HL-60 (cell line): ENCODE data around the gene MYOM1.

ENCODE experiments used
- DNase-seq, 2 experiments: peaks; one replicate each; pipeline ENCODE4 v3.0.0-alpha.2; 2010 to 2020; ENCODE audit warnings: low read depth in 1 of 2, low spot score in 1 of 2
- H3K27ac ChIP-seq: fragments of 250-450 bp; sonication (Bioruptor Pico); replicated peaks from 2 replicates; pipeline ENCODE4 v1.5.1; 2020; ENCODE audit warnings: mild to moderate bottlenecking, moderate library complexity
- H3K27me3 ChIP-seq: fragments of 250-450 bp; sonication (Bioruptor Pico); 2 replicates; pipeline ENCODE4 v1.5.1; 2021; ENCODE audit warnings: mild to moderate bottlenecking, moderate library complexity; ENCODE audit not compliant: insufficient read depth, poor library complexity, severe bottlenecking
- H3K4me3 ChIP-seq: replicated peaks from 2 replicates; pipeline ENCODE4 v1.5.1; 2011; ENCODE audit warnings: mild to moderate bottlenecking, control low read depth, low read length; ENCODE audit not compliant: insufficient read depth
- GABPA ChIP-seq: IDR thresholded peaks from 2 replicates; pipeline ENCODE4 v1.6.1; 2012; ENCODE audit warnings: low read depth
- POLR2AphosphoS5 ChIP-seq: IDR thresholded peaks from 2 replicates; pipeline ENCODE4 v1.6.1; 2012; ENCODE audit warnings: low read depth
- SPI1 ChIP-seq: IDR thresholded peaks from 2 replicates; pipeline ENCODE4 v1.6.1; 2012; ENCODE audit warnings: low read depth, mild to moderate bottlenecking, borderline replicate concordance
- TF ChIP-seq, protein P1 (sequence below): IDR thresholded peaks from one replicate; pipeline ENCODE4 v1.5.1; 2011; ENCODE audit warnings: low read length, control low read depth, inconsistent platforms; ENCODE audit not compliant: insufficient read depth
- TF ChIP-seq, protein P2 (sequence below): IDR thresholded peaks from 2 replicates; pipeline ENCODE4 v1.6.1; 2012; ENCODE audit warnings: low read depth; ENCODE audit not compliant: insufficient replicate concordance

MYOM1 gene

DNA sequence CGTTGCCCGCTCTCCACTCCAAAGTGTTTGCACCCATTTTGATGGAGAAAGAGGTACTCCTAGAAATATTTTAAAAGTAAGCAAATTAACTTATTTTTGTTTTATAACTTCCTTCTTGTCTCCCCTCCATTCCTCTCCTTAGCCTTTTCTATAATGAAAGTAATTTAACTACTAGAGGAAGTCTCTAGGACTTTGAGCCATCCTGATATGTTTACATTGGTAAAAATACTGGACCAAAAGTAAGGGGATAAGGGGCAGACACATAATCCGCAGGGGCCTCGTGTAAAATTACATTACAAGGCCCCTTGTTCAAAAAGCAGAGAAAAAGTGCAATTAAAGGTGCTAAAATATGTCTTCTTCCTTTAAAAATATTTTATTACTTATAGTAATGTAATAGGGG is 55.4 kb downstream of the MYOM1 start:
- no peak overlapping the region for H3K27ac ChIP-seq
- no peak overlapping the region for H3K4me3 ChIP-seq
- no peak for DNase-seq
- no peaks in the 10 kb centered on the region for H3K27me3 ChIP-seq
- TF ChIP-seq POLR2AphosphoS5, result no peak
- no peak for TF ChIP-seq GABPA
- TF ChIP-seq, protein P1, sequence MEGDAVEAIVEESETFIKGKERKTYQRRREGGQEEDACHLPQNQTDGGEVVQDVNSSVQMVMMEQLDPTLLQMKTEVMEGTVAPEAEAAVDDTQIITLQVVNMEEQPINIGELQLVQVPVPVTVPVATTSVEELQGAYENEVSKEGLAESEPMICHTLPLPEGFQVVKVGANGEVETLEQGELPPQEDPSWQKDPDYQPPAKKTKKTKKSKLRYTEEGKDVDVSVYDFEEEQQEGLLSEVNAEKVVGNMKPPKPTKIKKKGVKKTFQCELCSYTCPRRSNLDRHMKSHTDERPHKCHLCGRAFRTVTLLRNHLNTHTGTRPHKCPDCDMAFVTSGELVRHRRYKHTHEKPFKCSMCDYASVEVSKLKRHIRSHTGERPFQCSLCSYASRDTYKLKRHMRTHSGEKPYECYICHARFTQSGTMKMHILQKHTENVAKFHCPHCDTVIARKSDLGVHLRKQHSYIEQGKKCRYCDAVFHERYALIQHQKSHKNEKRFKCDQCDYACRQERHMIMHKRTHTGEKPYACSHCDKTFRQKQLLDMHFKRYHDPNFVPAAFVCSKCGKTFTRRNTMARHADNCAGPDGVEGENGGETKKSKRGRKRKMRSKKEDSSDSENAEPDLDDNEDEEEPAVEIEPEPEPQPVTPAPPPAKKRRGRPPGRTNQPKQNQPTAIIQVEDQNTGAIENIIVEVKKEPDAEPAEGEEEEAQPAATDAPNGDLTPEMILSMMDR, result no peak
- no peak for TF ChIP-seq SPI1
- TF ChIP-seq, protein P2, sequence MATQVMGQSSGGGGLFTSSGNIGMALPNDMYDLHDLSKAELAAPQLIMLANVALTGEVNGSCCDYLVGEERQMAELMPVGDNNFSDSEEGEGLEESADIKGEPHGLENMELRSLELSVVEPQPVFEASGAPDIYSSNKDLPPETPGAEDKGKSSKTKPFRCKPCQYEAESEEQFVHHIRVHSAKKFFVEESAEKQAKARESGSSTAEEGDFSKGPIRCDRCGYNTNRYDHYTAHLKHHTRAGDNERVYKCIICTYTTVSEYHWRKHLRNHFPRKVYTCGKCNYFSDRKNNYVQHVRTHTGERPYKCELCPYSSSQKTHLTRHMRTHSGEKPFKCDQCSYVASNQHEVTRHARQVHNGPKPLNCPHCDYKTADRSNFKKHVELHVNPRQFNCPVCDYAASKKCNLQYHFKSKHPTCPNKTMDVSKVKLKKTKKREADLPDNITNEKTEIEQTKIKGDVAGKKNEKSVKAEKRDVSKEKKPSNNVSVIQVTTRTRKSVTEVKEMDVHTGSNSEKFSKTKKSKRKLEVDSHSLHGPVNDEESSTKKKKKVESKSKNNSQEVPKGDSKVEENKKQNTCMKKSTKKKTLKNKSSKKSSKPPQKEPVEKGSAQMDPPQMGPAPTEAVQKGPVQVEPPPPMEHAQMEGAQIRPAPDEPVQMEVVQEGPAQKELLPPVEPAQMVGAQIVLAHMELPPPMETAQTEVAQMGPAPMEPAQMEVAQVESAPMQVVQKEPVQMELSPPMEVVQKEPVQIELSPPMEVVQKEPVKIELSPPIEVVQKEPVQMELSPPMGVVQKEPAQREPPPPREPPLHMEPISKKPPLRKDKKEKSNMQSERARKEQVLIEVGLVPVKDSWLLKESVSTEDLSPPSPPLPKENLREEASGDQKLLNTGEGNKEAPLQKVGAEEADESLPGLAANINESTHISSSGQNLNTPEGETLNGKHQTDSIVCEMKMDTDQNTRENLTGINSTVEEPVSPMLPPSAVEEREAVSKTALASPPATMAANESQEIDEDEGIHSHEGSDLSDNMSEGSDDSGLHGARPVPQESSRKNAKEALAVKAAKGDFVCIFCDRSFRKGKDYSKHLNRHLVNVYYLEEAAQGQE, result no peak

DNA sequence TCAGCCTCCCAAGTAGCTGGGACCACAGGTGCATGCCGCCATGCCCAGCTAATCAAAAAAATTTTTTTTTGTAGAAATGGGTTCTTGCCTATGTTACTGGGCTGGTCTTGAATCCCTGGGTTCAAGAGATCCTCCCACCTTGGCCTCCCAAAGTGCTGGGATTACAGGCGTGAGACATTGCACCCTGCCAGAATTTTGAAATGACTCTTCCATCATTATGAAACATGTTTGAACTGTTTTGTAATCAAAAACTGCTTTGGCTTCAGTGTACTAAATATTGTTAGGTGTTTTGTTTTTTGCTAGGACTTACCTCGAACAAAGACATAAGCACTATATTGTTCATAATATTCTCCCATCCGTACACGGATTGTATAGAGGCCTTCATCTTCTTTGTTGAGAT is 55.8 kb downstream of the MYOM1 start:
- Histone ChIP-seq H3K27me3 (no peaks in the 10 kb centered on the region), H3K27ac (no peak overlapping the region), H3K4me3 (no peak overlapping the region)
- DNase-seq, result peak in 1 of 2 experiments; percentile 36
- TF ChIP-seq, protein P2, result no peak
- no peak for TF ChIP-seq SPI1
- TF ChIP-seq, protein P1, result no peak
- no peak for TF ChIP-seq GABPA
- TF ChIP-seq POLR2AphosphoS5, result no peak

DNA sequence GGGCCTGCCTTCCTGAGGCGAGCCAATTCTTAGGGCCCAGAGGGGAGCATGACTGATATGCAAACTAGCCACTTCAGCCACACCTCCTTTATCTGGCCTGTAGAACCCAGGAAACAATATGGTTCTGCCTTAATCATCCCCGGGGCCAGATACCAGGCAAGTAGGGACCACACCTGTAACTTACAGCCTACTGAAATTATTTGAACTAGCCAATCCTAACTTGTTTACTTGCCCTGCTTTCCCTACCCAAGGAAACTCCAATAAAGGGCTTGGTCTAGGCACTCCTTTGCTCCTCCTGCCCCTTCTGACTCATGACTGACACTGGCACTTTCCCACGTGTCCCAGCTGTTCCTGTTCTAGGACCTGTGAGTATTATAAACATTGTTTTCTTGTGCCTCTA is 57.6 kb downstream of the MYOM1 start:
- DNase-seq, result no peak
- Histone ChIP-seq H3K27me3 (no peaks in the 10 kb centered on the region), H3K4me3 (no peak overlapping the region), H3K27ac (no peak overlapping the region)
- TF ChIP-seq POLR2AphosphoS5, result no peak
- no peak for TF ChIP-seq GABPA
- no peak for TF ChIP-seq SPI1
- TF ChIP-seq, protein P2, result no peak
- TF ChIP-seq, protein P1, result no peak
